Activated naive CD8-positive, alpha-beta T cell treated with anti-CD3 and anti-CD28 coated beads, Interleukin-2, amount 10 ng/mL, durations not matched to agents 7 days and 5 days (primary cell): ENCODE results near the gene KNL1. TPM values are rescaled to one million over a fixed set of nuclear protein-coding genes. Genes with fewer than 3 reads are reported as not detected.

ENCODE experiments used
- ATAC-seq: fragments of 150-1000 bp; cut with Tn5 transposase; one replicate; pipeline ENCODE4 v1.10.0; 2021; ENCODE audit warnings: low read depth, moderate library complexity
- POLR2A ChIA-PET: fragments of 350-600 bp; sonication (Branson Sonifier 250); formaldehyde crosslinking; loops from one replicate; lab custom pipeline; 2021; ENCODE audit warnings: antibody characterized with exemption; lab: Charles Lee
- DNase-seq: peaks from one replicate; pipeline ENCODE4 v3.0.0; 2021
- H3K27ac Mint-ChIP-seq: one replicate; pipeline ENCODE4 v1.8.0; 2022; ENCODE audit warnings: mild to moderate bottlenecking, mixed read lengths
- H3K27me3 Mint-ChIP-seq: one replicate; pipeline ENCODE4 v1.8.0; 2022; ENCODE audit warnings: mild to moderate bottlenecking, moderate library complexity, mixed read lengths
- H3K36me3 Mint-ChIP-seq: one replicate; pipeline ENCODE4 v1.8.0; 2021; ENCODE audit warnings: mild to moderate bottlenecking, mixed read lengths
- H3K4me1 Mint-ChIP-seq: one replicate; pipeline ENCODE4 v1.8.0; 2021; ENCODE audit warnings: mixed read lengths
- H3K4me3 Mint-ChIP-seq: one replicate; pipeline ENCODE4 v1.8.0; 2022; ENCODE audit warnings: mild to moderate bottlenecking, moderate library complexity, mixed read lengths
- H3K9me3 Mint-ChIP-seq: one replicate; pipeline ENCODE4 v1.8.0; 2021; ENCODE audit warnings: mixed read lengths
- total RNA-seq, 2 experiments: library from RNA; stranded (reverse); gene quantifications; one replicate each; pipeline ENCODE4 v1.2.3, GENCODE V29; 2021

KNL1 gene
- total RNA-seq, 2 experiments from 2014 or later: 43.8 to 46.2 TPM

GRCh38 chr15:40594429-40594836 lies 384 bp downstream of the KNL1 start:
- ATAC-seq: peak; percentile 51
- peak overlapping the region; percentile 91 for H3K4me3 Mint-ChIP-seq
- H3K27ac Mint-ChIP-seq: peak overlapping the region; percentile 97
- H3K27me3 Mint-ChIP-seq: peaks cover under 1% of the 10 kb centered on the region
- peaks cover 29% of the 10 kb centered on the region for H3K4me1 Mint-ChIP-seq
- POLR2A ChIA-PET: interaction anchor here (0.7 to 2.6 kb wide), 7 partner anchors 12 to 738 kb away, joined by 3 to 9 read pairs (median 3); partner anchors contain the start of genes CCDC32, NUSAP1, OIP5 and RAD51
- peaks cover 9% of the 10 kb centered on the region for H3K36me3 Mint-ChIP-seq
- no peaks in the 10 kb centered on the region for H3K9me3 Mint-ChIP-seq
- DNase-seq: no peak

GRCh38 chr15:40595219-40595618 lies 1.2 kb downstream of the KNL1 start:
- peaks cover 9% of the 10 kb centered on the region for H3K36me3 Mint-ChIP-seq
- H3K27me3 Mint-ChIP-seq: no peaks in the 10 kb centered on the region
- DNase-seq (no peak), ATAC-seq (no peak)
- peak overlapping the region; percentile 97 for H3K27ac Mint-ChIP-seq
- peak overlapping the region; percentile 91 for H3K4me3 Mint-ChIP-seq
- no peaks in the 10 kb centered on the region for H3K9me3 Mint-ChIP-seq
- H3K4me1 Mint-ChIP-seq: peaks cover 25% of the 10 kb centered on the region
- POLR2A ChIA-PET: interaction anchor here (0.7 to 2.6 kb wide), 6 partner anchors 11 to 738 kb away, joined by 3 to 9 read pairs (median 3); partner anchors contain the start of genes CCDC32, NUSAP1, OIP5 and RAD51

- H3K27me3 Mint-ChIP-seq: no peaks in the 10 kb centered on the region
- peaks cover 9% of the 10 kb centered on the region for H3K36me3 Mint-ChIP-seq
- no peaks in the 10 kb centered on the region for H3K9me3 Mint-ChIP-seq
- peaks cover 21% of the 10 kb centered on the region for H3K4me1 Mint-ChIP-seq
- H3K27ac Mint-ChIP-seq: no peak overlapping the region
- POLR2A ChIA-PET: interaction anchor here (1.1 kb wide), 1 partner anchor 28 kb away, joined by 3 read pairs; no protein-coding TSS in a partner anchor
- ATAC-seq (no peak), DNase-seq (no peak)
- H3K4me3 Mint-ChIP-seq: peak overlapping the region; percentile 55
Observed at GRCh38 chr15:40595773-40596172, 1.7 kb downstream of the KNL1 start.

- ATAC-seq (no peak), DNase-seq (no peak)
- Mint-ChIP-seq H3K9me3 (no peaks in the 10 kb centered on the region), H3K36me3 (peaks cover 9% of the 10 kb centered on the region), H3K4me1 (peaks cover 21% of the 10 kb centered on the region), H3K27me3 (no peaks in the 10 kb centered on the region), H3K27ac (no peak overlapping the region), H3K4me3 (no peak overlapping the region)
- POLR2A ChIA-PET: no interaction called here
Observed at GRCh38 chr15:40597024-40597423, 3.0 kb downstream of the KNL1 start.

GRCh38 chr15:40598126-40598525 lies 4.1 kb downstream of the KNL1 start:
- H3K27me3 Mint-ChIP-seq: no peaks in the 10 kb centered on the region
- no peak overlapping the region for H3K4me3 Mint-ChIP-seq
- H3K36me3 Mint-ChIP-seq: peaks cover 14% of the 10 kb centered on the region
- DNase-seq: no peak
- no peak overlapping the region for H3K27ac Mint-ChIP-seq
- peaks cover 19% of the 10 kb centered on the region for H3K4me1 Mint-ChIP-seq
- no peaks in the 10 kb centered on the region for H3K9me3 Mint-ChIP-seq
- no peak for ATAC-seq
- POLR2A ChIA-PET: interaction anchor here (0.6 to 1.2 kb wide), 2 partner anchors 8 to 29 kb away, joined by 3 read pairs; partner anchors contain the start of gene RPUSD2

- Mint-ChIP-seq H3K27me3 (no peaks in the 10 kb centered on the region), H3K36me3 (peaks cover 16% of the 10 kb centered on the region), H3K27ac (no peak overlapping the region), H3K4me1 (peaks cover 16% of the 10 kb centered on the region), H3K9me3 (no peaks in the 10 kb centered on the region), H3K4me3 (no peak overlapping the region)
- DNase-seq (no peak), ATAC-seq (no peak)
- POLR2A ChIA-PET: interaction anchor here (1.2 kb wide), 1 partner anchor 29 kb away, joined by 3 read pairs; the partner anchor contains the start of gene RPUSD2
Observed at GRCh38 chr15:40598672-40599071, 4.6 kb downstream of the KNL1 start.

- Mint-ChIP-seq H3K9me3 (no peaks in the 10 kb centered on the region), H3K36me3 (peaks cover 16% of the 10 kb centered on the region), H3K4me1 (peaks cover 12% of the 10 kb centered on the region), H3K4me3 (no peak overlapping the region), H3K27ac (no peak overlapping the region), H3K27me3 (no peaks in the 10 kb centered on the region)
- no peak for DNase-seq
- ATAC-seq: no peak
- POLR2A ChIA-PET: no interaction called here
Observed at GRCh38 chr15:40600956-40601355, 6.9 kb downstream of the KNL1 start.

- no peak for ATAC-seq
- POLR2A ChIA-PET: no interaction called here
- no peak overlapping the region for H3K4me3 Mint-ChIP-seq
- H3K36me3 Mint-ChIP-seq: peaks cover 17% of the 10 kb centered on the region
- no peaks in the 10 kb centered on the region for H3K27me3 Mint-ChIP-seq
- H3K27ac Mint-ChIP-seq: no peak overlapping the region
- peaks cover 6% of the 10 kb centered on the region for H3K4me1 Mint-ChIP-seq
- no peaks in the 10 kb centered on the region for H3K9me3 Mint-ChIP-seq
- DNase-seq: no peak
Observed at GRCh38 chr15:40603935-40604334, 9.9 kb downstream of the KNL1 start.

- ATAC-seq: no peak
- POLR2A ChIA-PET: no interaction called here
- H3K4me3 Mint-ChIP-seq: no peak overlapping the region
- H3K4me1 Mint-ChIP-seq: no peaks in the 10 kb centered on the region
- peaks cover 22% of the 10 kb centered on the region for H3K36me3 Mint-ChIP-seq
- no peaks in the 10 kb centered on the region for H3K9me3 Mint-ChIP-seq
- no peak overlapping the region for H3K27ac Mint-ChIP-seq
- DNase-seq: no peak
- no peaks in the 10 kb centered on the region for H3K27me3 Mint-ChIP-seq
Observed at GRCh38 chr15:40613080-40613479, 19.0 kb downstream of the KNL1 start.

GRCh38 chr15:40618023-40618422 lies 24.0 kb downstream of the KNL1 start:
- Mint-ChIP-seq H3K27me3 (no peaks in the 10 kb centered on the region), H3K36me3 (peaks cover 41% of the 10 kb centered on the region), H3K4me3 (no peak overlapping the region), H3K9me3 (no peaks in the 10 kb centered on the region), H3K27ac (no peak overlapping the region), H3K4me1 (no peaks in the 10 kb centered on the region)
- no peak for ATAC-seq
- no peak for DNase-seq
- POLR2A ChIA-PET: no interaction called here

GRCh38 chr15:40618906-40619305 lies 24.9 kb downstream of the KNL1 start:
- no peaks in the 10 kb centered on the region for H3K9me3 Mint-ChIP-seq
- peaks cover 46% of the 10 kb centered on the region for H3K36me3 Mint-ChIP-seq
- H3K4me3 Mint-ChIP-seq: no peak overlapping the region
- no peaks in the 10 kb centered on the region for H3K4me1 Mint-ChIP-seq
- no peak for DNase-seq
- no peak for ATAC-seq
- POLR2A ChIA-PET: no interaction called here
- H3K27me3 Mint-ChIP-seq: no peaks in the 10 kb centered on the region
- H3K27ac Mint-ChIP-seq: no peak overlapping the region

- peaks cover 44% of the 10 kb centered on the region for H3K36me3 Mint-ChIP-seq
- POLR2A ChIA-PET: no interaction called here
- ATAC-seq: no peak
- no peak overlapping the region for H3K4me3 Mint-ChIP-seq
- no peaks in the 10 kb centered on the region for H3K4me1 Mint-ChIP-seq
- H3K27me3 Mint-ChIP-seq: no peaks in the 10 kb centered on the region
- H3K9me3 Mint-ChIP-seq: no peaks in the 10 kb centered on the region
- no peak for DNase-seq
- H3K27ac Mint-ChIP-seq: no peak overlapping the region
Observed at GRCh38 chr15:40623361-40623760, 29.3 kb downstream of the KNL1 start.

GRCh38 chr15:40630313-40630712 lies 36.3 kb downstream of the KNL1 start:
- no peak overlapping the region for H3K4me3 Mint-ChIP-seq
- DNase-seq (no peak), ATAC-seq (no peak)
- no peaks in the 10 kb centered on the region for H3K4me1 Mint-ChIP-seq
- no peaks in the 10 kb centered on the region for H3K9me3 Mint-ChIP-seq
- H3K36me3 Mint-ChIP-seq: peaks cover 25% of the 10 kb centered on the region
- POLR2A ChIA-PET: no interaction called here
- H3K27me3 Mint-ChIP-seq: no peaks in the 10 kb centered on the region
- H3K27ac Mint-ChIP-seq: no peak overlapping the region

GRCh38 chr15:40633178-40633577 lies 39.1 kb downstream of the KNL1 start:
- POLR2A ChIA-PET: interaction anchor here (0.6 kb wide), 1 partner anchor 369 kb away, joined by 4 read pairs; no protein-coding TSS in a partner anchor
- H3K27me3 Mint-ChIP-seq: no peaks in the 10 kb centered on the region
- peaks cover 23% of the 10 kb centered on the region for H3K36me3 Mint-ChIP-seq
- DNase-seq (no peak), ATAC-seq (no peak)
- H3K4me3 Mint-ChIP-seq: no peak overlapping the region
- no peak overlapping the region for H3K27ac Mint-ChIP-seq
- H3K9me3 Mint-ChIP-seq: no peaks in the 10 kb centered on the region
- H3K4me1 Mint-ChIP-seq: no peaks in the 10 kb centered on the region
